ENCODE measurements around the gene FKBP5.

GRCh38 chr6:35581633-35582032 is 107.1 kb downstream of the FKBP5 start:
- TF ChIP-seq CBX3 (IDR thresholded peaks at IDR 0.05; ENCODE audit: borderline replicate concordance, low read depth): no peak
- no peak for TF ChIP-seq RELA (IDR thresholded peaks at IDR 0.05; ENCODE audit: borderline replicate concordance, partially characterized antibody)
- TF ChIP-seq ZBTB40 (IDR thresholded peaks at IDR 0.05; ENCODE audit: borderline replicate concordance): no peak
- TF ChIP-seq RFX5 (IDR thresholded peaks at IDR 0.05; ENCODE audit: low read depth, low read length): no peak
- TF ChIP-seq CTCF (IDR thresholded peaks at IDR 0.05 in 2 of 3, conservative IDR thresholded peaks at IDR 0.05 in 1 of 3; ENCODE audit: control insufficient read depth in 2 of 3, extremely low read depth in 1 of 3, insufficient read depth in 1 of 3, low read depth in 3 of 3, low read length in 3 of 3): no peak
- no peak for TF ChIP-seq CREB1 (IDR thresholded peaks at IDR 0.05; ENCODE audit: low read depth)
- TF ChIP-seq POLR2AphosphoS5 (IDR thresholded peaks at IDR 0.05; ENCODE audit: low read length): no peak
- no peak for TF ChIP-seq ZNF592 (IDR thresholded peaks at IDR 0.05)
- no peak for TF ChIP-seq EZH2 (IDR thresholded peaks at IDR 0.05; ENCODE audit: borderline replicate concordance, control insufficient read depth, low read depth, low read length)
- TF ChIP-seq MYC (IDR thresholded peaks at IDR 0.05; ENCODE audit: insufficient read depth, insufficient read length, insufficient replicate concordance, low read length, severe bottlenecking): no peak
- no peak for TF ChIP-seq HSF1 (IDR thresholded peaks at IDR 0.05; ENCODE audit: low read depth, low read length)

All from GM12878 (cell line).